Neural progenitor cell (in vitro differentiated cells): ENCODE results near the gene ANKRD62.

Experiments used
- CTCF ChIP-seq: fragments of 200-600 bp; sonication (generic); IDR thresholded peaks from 2 replicates; pipeline ENCODE4 v1.5.1; 2017; ENCODE audit warnings: antibody characterized with exemption, mild to moderate bottlenecking
- EZH2 ChIP-seq: fragments of 200-600 bp; sonication (generic); IDR thresholded peaks from 2 replicates; pipeline ENCODE4 v1.6.1; 2017; ENCODE audit warnings: antibody characterized with exemption, mild to moderate bottlenecking, moderate library complexity
- EZH2phosphoT487 ChIP-seq: fragments of 200-600 bp; sonication (generic); IDR thresholded peaks from 2 replicates; pipeline ENCODE4 v1.6.1; 2017; ENCODE audit warnings: antibody characterized with exemption

- TF ChIP-seq CTCF (no peak), EZH2 (no peak), EZH2phosphoT487 (no peak)
These were observed 26.6 kb upstream of the ANKRD62 start for GRCh38 chr18:12066910-12067511.
